HCT116 (cell line): Measurements from ENCODE around the gene NFE2. TPM values are rescaled to one million over a fixed set of nuclear protein-coding genes. Genes with fewer than 3 reads are reported as not detected.

ENCODE experiments used
- ATAC-seq: fragments of 200-7000 bp; cut with Tn5 transposase; 2 replicates; pipeline ENCODE4 v1.9.1; 2020; ENCODE audit warnings: mild to moderate bottlenecking, moderate library complexity
- BruUV-seq: library from RNA; stranded (reverse); fragments of 400-500 nt; replicated peaks from 2 replicates; lab custom pipeline; 2021; lab: Mats Ljungman, UMichigan
- CTCF ChIA-PET: fragments of 300-600 bp; sonication (Branson Sonifier 250); formaldehyde crosslinking; loops from one replicate; lab custom pipeline; 2021; ENCODE audit warnings: antibody characterized with exemption; lab: Charles Lee
- POLR2A ChIA-PET: fragments of 300-600, 350-600 bp; sonication (Branson Sonifier 250); formaldehyde crosslinking; loops from one replicate; lab custom pipeline; 2021; ENCODE audit warnings: antibody characterized with exemption; lab: Charles Lee
- RAD21 ChIA-PET, 2 experiments: fragments of 300-600 bp; sonication (Branson Sonifier 250); formaldehyde crosslinking; loops; one replicate each; lab custom pipeline; 2023; ENCODE audit warnings: low total read pairs in 2 of 2; ENCODE audit not compliant: uncharacterized antibody in 2 of 2, unreplicated experiment in 2 of 2, low non-redundant PET in 1 of 2; lab: Charles Lee
- DNase-seq: peaks from one replicate; pipeline ENCODE4 v3.0.0-alpha.2; 2010; ENCODE audit warnings: low read depth, low spot score
- H2AFZ ChIP-seq: fragments of 200-600 bp; shearing (Covaris generic), sonication (generic); 2 replicates; pipeline ENCODE4 v1.6.1; 2017; ENCODE audit warnings: low read depth, mixed run types, mixed read lengths, antibody characterized with exemption, low read length; ENCODE audit not compliant: poor library complexity, severe bottlenecking
- H3K27ac ChIP-seq: 2 replicates; pipeline ENCODE4 v1.5.1; 2012; ENCODE audit warnings: low read depth, low read length
- H3K27me3 ChIP-seq: fragments of 200-600 bp; sonication (generic); 2 replicates; pipeline ENCODE4 v1.6.1; 2016; ENCODE audit warnings: mixed run types, low read length, mixed read lengths; ENCODE audit not compliant: insufficient read depth
- H3K36me3 ChIP-seq, 2 experiments: fragments of 200-500 bp in 1 of 2; fragments of 200-600 bp in 1 of 2; sonication (Bioruptor generic) in 1 of 2; sonication (generic) in 1 of 2; 2 replicates each; pipeline versions ENCODE4 v1.5.1 to v1.6.1; 2014 to 2016; ENCODE audit warnings: low read length in 2 of 2, inconsistent platforms in 1 of 2, mixed read lengths in 1 of 2, mixed run types in 1 of 2; ENCODE audit not compliant: insufficient read depth in 2 of 2, control insufficient read depth in 1 of 2
- H3K4me1 ChIP-seq, 2 experiments: fragments of 200-600 bp in 1 of 2; sonication (generic) in 1 of 2; 2 replicates each; pipeline versions ENCODE4 v1.5.1 to v1.6.1; 2012 to 2017; ENCODE audit warnings: low read length in 2 of 2, inconsistent platforms in 1 of 2, mild to moderate bottlenecking in 1 of 2, mixed read lengths in 1 of 2, mixed run types in 1 of 2, moderate library complexity in 1 of 2; ENCODE audit not compliant: insufficient read depth in 2 of 2, control insufficient read depth in 1 of 2
- H3K4me2 ChIP-seq: fragments of 200-600 bp; sonication (generic); 2 replicates; pipeline ENCODE4 v1.6.1; 2017; ENCODE audit warnings: mixed run types, low read length, mixed read lengths
- H3K4me3 ChIP-seq, 2 experiments: fragments of 200-600 bp in 1 of 2; sonication (generic) in 1 of 2; replicated peaks in 1 of 2; 2 replicates each; pipeline ENCODE4 v1.5.1; 2011 to 2016; ENCODE audit warnings: low read length in 2 of 2, control low read depth in 1 of 2, low read depth in 1 of 2, mild to moderate bottlenecking in 1 of 2, mixed read lengths in 1 of 2, mixed run types in 1 of 2
- H3K79me2 ChIP-seq: fragments of 200-600 bp; sonication (generic); 2 replicates; pipeline ENCODE4 v1.6.1; 2017; ENCODE audit warnings: mild to moderate bottlenecking, mixed run types, low read length, moderate library complexity, mixed read lengths; ENCODE audit not compliant: insufficient read depth
- H3K9ac ChIP-seq: fragments of 200-600 bp; sonication (generic); 2 replicates; pipeline ENCODE4 v1.6.1; 2016; ENCODE audit warnings: low read length, mixed read lengths
- H3K9me2 ChIP-seq: fragments of 200-600 bp; sonication (generic), shearing (Covaris generic); 2 replicates; pipeline ENCODE4 v1.6.1; 2017; ENCODE audit warnings: mixed run types, mild to moderate bottlenecking, moderate library complexity; ENCODE audit not compliant: insufficient read depth
- H3K9me3 ChIP-seq, 2 experiments: fragments of 200-500 bp in 1 of 2; fragments of 200-600 bp in 1 of 2; sonication (Bioruptor generic) in 1 of 2; sonication (generic) in 1 of 2; 2 replicates each; pipeline ENCODE4 v1.6.1; 2014 to 2017; ENCODE audit warnings: low read length in 2 of 2, mixed read lengths in 2 of 2, inconsistent platforms in 1 of 2, low read depth in 1 of 2, mild to moderate bottlenecking in 1 of 2, mixed run types in 1 of 2, moderate library complexity in 1 of 2; ENCODE audit not compliant: control insufficient read depth in 1 of 2, insufficient read depth in 1 of 2
- H4K20me1 ChIP-seq: fragments of 200-600 bp; sonication (generic), shearing (Covaris generic); 2 replicates; pipeline ENCODE4 v1.6.1; 2017; ENCODE audit warnings: mixed run types, mild to moderate bottlenecking, moderate library complexity; ENCODE audit not compliant: insufficient read depth
- ATF3 ChIP-seq: IDR thresholded peaks from 2 replicates; pipeline ENCODE4 v1.6.1; 2012
- CEBPB ChIP-seq: IDR thresholded peaks from 2 replicates; pipeline ENCODE4 v1.6.1; 2012; ENCODE audit warnings: low read depth
- EGR1 ChIP-seq: IDR thresholded peaks from 2 replicates; pipeline ENCODE4 v1.6.1; 2012; ENCODE audit warnings: low read depth
- EZH2 ChIP-seq: fragments of 200-600 bp; sonication (generic); IDR thresholded peaks from 2 replicates; pipeline ENCODE4 v1.6.1; 2017; ENCODE audit warnings: antibody characterized with exemption, mixed run types
- EZH2phosphoT487 ChIP-seq: fragments of 200-600 bp; IDR thresholded peaks from 2 replicates; pipeline ENCODE4 v1.6.1; 2018; ENCODE audit warnings: antibody characterized with exemption, borderline replicate concordance
- FOSL1 ChIP-seq: IDR thresholded peaks from 2 replicates; pipeline ENCODE4 v1.6.1; 2012; ENCODE audit warnings: low read depth
- JUND ChIP-seq: IDR thresholded peaks from 2 replicates; pipeline ENCODE4 v1.6.1; 2012
- POLR2A ChIP-seq: IDR thresholded peaks from 2 replicates; pipeline ENCODE4 v1.7.0; 2011; ENCODE audit warnings: borderline replicate concordance; ENCODE audit not compliant: insufficient read depth, insufficient read length; ENCODE audit errors: extremely low read depth
- POLR2AphosphoS5 ChIP-seq: IDR thresholded peaks from 2 replicates; pipeline ENCODE4 v1.6.1; 2011; ENCODE audit warnings: mild to moderate bottlenecking, low read depth, low read length, moderate library complexity
- SIN3A ChIP-seq: IDR thresholded peaks from 2 replicates; pipeline ENCODE4 v1.6.1; 2012; ENCODE audit warnings: low read depth
- SRF ChIP-seq: IDR thresholded peaks from 2 replicates; pipeline ENCODE4 v1.6.1; 2012; ENCODE audit warnings: low read depth
- TCF7L2 ChIP-seq: IDR thresholded peaks from 2 replicates; pipeline ENCODE4 v1.7.0; 2011; ENCODE audit warnings: borderline replicate concordance, inconsistent platforms; ENCODE audit not compliant: insufficient read depth, insufficient read length; ENCODE audit errors: extremely low read depth
- ZBTB33 ChIP-seq: IDR thresholded peaks from 2 replicates; pipeline ENCODE4 v1.6.1; 2011; ENCODE audit warnings: mild to moderate bottlenecking, low read length, moderate library complexity; ENCODE audit not compliant: insufficient replicate concordance; ENCODE audit errors: extremely low read depth
- ZFX ChIP-seq: fragments of 450-650 bp; IDR thresholded peaks from 2 replicates; pipeline ENCODE4 v1.6.1; 2017
- ZNF274 ChIP-seq: fragments of 200-500 bp; sonication (Bioruptor generic); IDR thresholded peaks from 2 replicates; pipeline ENCODE4 v1.6.1; 2014; ENCODE audit warnings: mild to moderate bottlenecking, low read depth, low read length, inconsistent platforms
- intact Hi-C: fragments of 100-400 bp; cut with micrococcal nuclease; formaldehyde crosslinking; loops from 2 replicates; pipeline ENCODE4 v1.10.0; 2022
- total RNA-seq: library from RNA; stranded (reverse); gene quantifications from one replicate; pipeline ENCODE4 v1.2.1, GENCODE V29; 2021; ENCODE audit not compliant: unreplicated experiment

The NFE2 gene
- total RNA-seq, 1 experiment from 2014 or later, result 1.3 TPM

GRCh38 chr12:54292931-54293241, 7.9 kb downstream of the NFE2 start:
- ChIA-PET RAD21 (interaction anchor here in 1 of 2 experiments (1.0 kb wide), 1 partner anchor 32 kb away, joined by 4 read pairs; the partner anchor contains the start of gene COPZ1), POLR2A (interaction anchor here (1.0 to 2.6 kb wide), 2 partner anchors 33 to 67 kb away, joined by 4 to 15 read pairs; partner anchors contain the start of gene COPZ1), CTCF (interaction anchor here (1.2 to 2.8 kb wide), 6 partner anchors 8 to 86 kb away, joined by 3 to 16 read pairs (median 4); partner anchors contain the start of genes CBX5, COPZ1, HNRNPA1 and NFE2)
- no peaks in the 10 kb centered on the region for H3K36me3 ChIP-seq
- no peaks in the 10 kb centered on the region for H3K9me2 ChIP-seq
- intact Hi-C loops, result no loop called here
- H3K27me3 ChIP-seq, result no peaks in the 10 kb centered on the region
- no peak overlapping the region for H2AFZ ChIP-seq
- no peak overlapping the region for H3K4me3 ChIP-seq
- no peak for TF ChIP-seq CEBPB
- TF ChIP-seq SIN3A, result no peak
- no peak for TF ChIP-seq SRF
- no peaks in the 10 kb centered on the region for H3K79me2 ChIP-seq
- no TSS peak for BruUV-seq
- no peak overlapping the region for H3K9ac ChIP-seq
- no peak overlapping the region for H3K27ac ChIP-seq
- H3K4me2 ChIP-seq, result no peak overlapping the region
- no peak for DNase-seq
- H3K4me1 ChIP-seq, result peaks cover 0 to 9% of the 10 kb centered on the region in 2 experiments; a peak in 3 of 4 replicates
- no peaks in the 10 kb centered on the region for H3K9me3 ChIP-seq
- ATAC-seq, result no peak
- 0 out of 2 replicates have a peak, but pooled peaks cover 4% of the 10 kb centered on the region for H4K20me1 ChIP-seq

GRCh38 chr12:54292083-54292930, 8.5 kb downstream of the NFE2 start:
- Histone ChIP-seq H3K27ac (no peak overlapping the region), H3K4me2 (no peak overlapping the region), H3K9ac (no peak overlapping the region), H3K27me3 (no peaks in the 10 kb centered on the region), H3K4me3 (no peak overlapping the region), H3K79me2 (no peaks in the 10 kb centered on the region), H3K4me1 (peaks cover 0 to 15% of the 10 kb centered on the region in 2 experiments; a peak in 3 of 4 replicates), H3K9me3 (no peaks in the 10 kb centered on the region), H2AFZ (no peak overlapping the region), H4K20me1 (peaks cover 10% of the 10 kb centered on the region; the same call in 1 of the 2 replicates), H3K36me3 (peaks cover 0 to 3% of the 10 kb centered on the region in 2 experiments; a peak in 1 of 4 replicates), H3K9me2 (no peaks in the 10 kb centered on the region)
- intact Hi-C loops, result no loop called here
- CTCF ChIA-PET, result interaction anchor here (0.7 to 2.1 kb wide), 9 partner anchors 8 to 87 kb away, joined by 3 to 10 read pairs (median 3); partner anchors contain the start of genes CBX5, COPZ1 and NFE2
- DNase-seq (no peak), ATAC-seq (no peak)
- POLR2A ChIA-PET, result interaction anchor here (1.0 to 4.8 kb wide), 3 partner anchors 12 to 67 kb away, joined by 4 to 40 read pairs (median 15); partner anchors contain the start of genes CBX5, COPZ1 and HNRNPA1
- RAD21 ChIA-PET, result no interaction called here
- no TSS peak for BruUV-seq
- no peak for TF ChIP-seq POLR2A
- no peak for TF ChIP-seq POLR2AphosphoS5
- TF ChIP-seq FOSL1, result no peak
- TF ChIP-seq TCF7L2, result no peak
- TF ChIP-seq EGR1, result no peak
- TF ChIP-seq SIN3A, result no peak
- no peak for TF ChIP-seq JUND
- TF ChIP-seq EZH2phosphoT487, result no peak
- TF ChIP-seq CEBPB, result no peak
- no peak for TF ChIP-seq ZNF274
- TF ChIP-seq EZH2, result no peak
- TF ChIP-seq ATF3, result no peak
- TF ChIP-seq ZFX, result no peak
- TF ChIP-seq ZBTB33, result no peak
